ENCODE results near the gene MPPED1.

MPPED1 gene

DNA sequence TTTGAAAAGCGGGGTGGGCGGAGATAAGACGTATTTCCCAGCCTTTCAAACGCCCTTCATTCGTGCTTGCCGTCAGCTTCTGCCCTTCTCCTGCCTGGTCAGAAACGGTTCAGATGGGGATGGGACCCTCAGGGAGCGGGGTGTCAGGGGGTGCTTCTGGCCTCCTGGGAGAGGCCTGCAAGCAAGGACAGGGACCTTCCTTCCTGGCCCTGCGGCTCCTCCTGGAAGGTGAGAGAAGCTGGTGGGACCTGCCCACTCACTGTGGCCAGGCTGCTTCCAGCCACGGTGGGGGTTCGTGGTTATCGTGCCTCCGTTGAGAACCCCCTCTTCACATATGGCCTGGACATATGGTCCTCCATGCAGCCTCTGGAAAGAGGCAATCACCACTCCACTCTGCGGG is 104.6 kb downstream of the MPPED1 start:
- no peaks in the 10 kb centered on the region for H3K36me3 ChIP-seq (ENCODE audit: control insufficient read depth, insufficient read depth, low read length)
- no peak overlapping the region for H3K9ac ChIP-seq (ENCODE audit: low read length)
- peaks cover 4% of the 10 kb centered on the region for H3K27me3 ChIP-seq (ENCODE audit: control insufficient read depth, insufficient read depth, low read length)
- H3K4me1 ChIP-seq (ENCODE audit: control insufficient read depth, insufficient read depth, low read length) = no peaks in the 10 kb centered on the region
- no peaks in the 10 kb centered on the region for H3K9me3 ChIP-seq (ENCODE audit: control insufficient read depth, low read length)
- H3K4me3 ChIP-seq (ENCODE audit: low read length) = no peak overlapping the region

DNA sequence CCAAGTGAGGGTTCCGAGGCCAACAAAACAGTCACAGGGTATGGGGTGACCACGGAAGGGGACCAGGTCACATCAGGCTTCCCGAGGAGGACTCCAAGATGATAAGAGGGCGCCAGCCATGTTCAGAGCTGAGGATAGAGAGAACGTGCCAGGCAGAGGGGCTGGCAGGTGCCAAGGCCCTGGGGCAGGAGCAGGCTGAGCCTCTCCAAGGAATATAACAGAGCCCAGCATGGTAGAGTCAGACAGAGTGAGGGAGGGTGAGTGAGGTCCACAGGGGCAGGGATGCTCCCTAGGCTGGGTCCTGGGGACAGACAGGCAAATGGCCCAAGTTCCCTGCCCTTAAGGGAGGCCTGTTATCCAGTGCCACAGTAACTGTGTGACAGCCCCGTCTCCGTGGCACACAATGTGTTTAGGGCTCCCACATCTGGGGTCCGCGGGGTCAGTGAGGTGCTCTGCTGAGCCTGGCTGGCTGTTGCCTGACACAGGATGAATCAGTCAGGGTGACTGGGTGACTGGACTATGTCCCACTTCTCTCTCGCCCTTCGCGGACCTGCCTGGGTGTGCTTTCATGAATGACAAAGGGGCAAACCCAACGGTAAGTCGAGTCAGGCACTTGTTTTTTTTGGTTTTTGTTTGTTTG is 105.3 kb downstream of the MPPED1 start:
- Histone ChIP-seq H3K4me3 (ENCODE audit: low read length) (no peak overlapping the region), H3K27me3 (ENCODE audit: control insufficient read depth, insufficient read depth, low read length) (peaks cover 4% of the 10 kb centered on the region), H3K9ac (ENCODE audit: low read length) (no peak overlapping the region), H3K4me1 (ENCODE audit: control insufficient read depth, insufficient read depth, low read length) (no peaks in the 10 kb centered on the region), H3K9me3 (ENCODE audit: control insufficient read depth, low read length) (no peaks in the 10 kb centered on the region), H3K36me3 (ENCODE audit: control insufficient read depth, insufficient read depth, low read length) (no peaks in the 10 kb centered on the region)

DNA sequence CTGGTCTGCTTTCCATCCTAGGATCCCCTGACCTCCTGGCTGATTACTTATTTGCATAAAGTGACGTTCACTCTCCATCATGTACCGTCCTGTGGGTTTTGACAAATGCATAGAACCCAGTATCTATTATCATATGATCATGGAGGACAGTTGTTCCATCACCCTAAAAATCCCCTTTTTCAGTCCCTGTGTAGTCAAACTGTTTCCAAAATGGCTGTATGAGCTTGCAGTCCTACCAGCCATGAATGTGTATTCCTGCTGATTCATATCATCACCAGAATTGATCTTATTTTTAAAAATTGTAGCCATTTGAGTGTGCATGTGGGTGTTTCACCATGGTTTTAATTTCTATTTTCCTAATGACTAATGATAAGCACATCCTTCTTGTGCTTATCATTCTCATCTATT is 108.8 kb downstream of the MPPED1 start:
- Histone ChIP-seq H3K36me3 (ENCODE audit: control insufficient read depth, insufficient read depth, low read length) (no peaks in the 10 kb centered on the region), H3K9ac (ENCODE audit: low read length) (no peak overlapping the region), H3K27me3 (ENCODE audit: control insufficient read depth, insufficient read depth, low read length) (peaks cover 8% of the 10 kb centered on the region), H3K9me3 (ENCODE audit: control insufficient read depth, low read length) (no peaks in the 10 kb centered on the region), H3K4me3 (ENCODE audit: low read length) (no peak overlapping the region), H3K4me1 (ENCODE audit: control insufficient read depth, insufficient read depth, low read length) (no peaks in the 10 kb centered on the region)

DNA sequence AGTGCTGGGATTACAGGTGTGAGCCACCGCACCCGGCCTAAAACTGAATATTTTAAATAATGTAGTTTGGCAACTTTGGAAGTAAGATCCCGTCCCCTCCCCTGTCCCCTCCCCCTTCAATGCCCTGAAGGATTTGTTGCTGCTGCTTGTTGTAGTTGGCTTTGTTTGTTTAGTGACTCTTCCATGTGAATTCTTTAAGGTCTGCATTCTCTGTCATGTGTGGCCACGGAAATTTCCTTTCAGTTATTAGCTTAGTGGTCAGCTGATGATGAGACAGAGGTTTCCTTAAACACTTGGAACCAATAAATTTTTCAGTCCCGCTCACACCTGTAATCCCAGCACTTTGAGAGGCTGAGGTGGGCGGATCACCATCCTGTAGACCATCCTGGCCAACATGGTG is 109.9 kb downstream of the MPPED1 start:
- H3K4me3 ChIP-seq (ENCODE audit: low read length) = no peak overlapping the region
- no peaks in the 10 kb centered on the region for H3K4me1 ChIP-seq (ENCODE audit: control insufficient read depth, insufficient read depth, low read length)
- no peaks in the 10 kb centered on the region for H3K9me3 ChIP-seq (ENCODE audit: control insufficient read depth, low read length)
- no peak overlapping the region for H3K9ac ChIP-seq (ENCODE audit: low read length)
- no peaks in the 10 kb centered on the region for H3K36me3 ChIP-seq (ENCODE audit: control insufficient read depth, insufficient read depth, low read length)
- H3K27me3 ChIP-seq (ENCODE audit: control insufficient read depth, insufficient read depth, low read length) = peaks cover 11% of the 10 kb centered on the region

DNA sequence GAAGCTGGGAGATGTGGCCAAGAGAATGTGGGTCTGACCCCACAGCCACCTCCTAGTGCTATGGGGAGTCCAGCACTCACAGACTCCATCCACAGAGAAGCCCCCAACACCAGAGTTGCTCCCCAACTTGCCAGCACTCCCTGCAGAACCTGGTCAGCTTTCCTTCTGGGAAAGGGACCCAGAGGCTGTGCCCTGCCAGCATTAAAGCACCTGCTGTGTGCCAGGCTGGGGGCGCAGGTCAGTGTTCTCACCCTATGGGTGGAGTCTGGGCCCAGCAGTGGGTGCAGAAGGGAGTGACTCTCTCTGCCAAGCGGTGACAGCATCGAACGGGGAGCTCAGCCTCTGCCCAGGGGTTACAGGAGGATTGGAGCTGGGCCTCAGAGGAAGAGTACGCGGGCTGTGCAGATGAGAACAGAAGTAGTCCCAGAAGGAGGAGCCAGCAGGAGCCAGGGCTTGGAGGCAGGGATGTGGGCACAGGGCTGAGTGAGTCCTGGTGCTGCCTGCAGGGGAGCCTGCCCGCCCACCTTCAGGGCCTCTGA is 114.4 kb downstream of the MPPED1 start:
- H3K27me3 ChIP-seq (ENCODE audit: control insufficient read depth, insufficient read depth, low read length) = peaks cover 11% of the 10 kb centered on the region
- no peaks in the 10 kb centered on the region for H3K36me3 ChIP-seq (ENCODE audit: control insufficient read depth, insufficient read depth, low read length)
- H3K4me3 ChIP-seq (ENCODE audit: low read length) = no peak overlapping the region
- H3K9ac ChIP-seq (ENCODE audit: low read length) = no peak overlapping the region
- no peaks in the 10 kb centered on the region for H3K9me3 ChIP-seq (ENCODE audit: control insufficient read depth, low read length)
- no peaks in the 10 kb centered on the region for H3K4me1 ChIP-seq (ENCODE audit: control insufficient read depth, insufficient read depth, low read length)

DNA sequence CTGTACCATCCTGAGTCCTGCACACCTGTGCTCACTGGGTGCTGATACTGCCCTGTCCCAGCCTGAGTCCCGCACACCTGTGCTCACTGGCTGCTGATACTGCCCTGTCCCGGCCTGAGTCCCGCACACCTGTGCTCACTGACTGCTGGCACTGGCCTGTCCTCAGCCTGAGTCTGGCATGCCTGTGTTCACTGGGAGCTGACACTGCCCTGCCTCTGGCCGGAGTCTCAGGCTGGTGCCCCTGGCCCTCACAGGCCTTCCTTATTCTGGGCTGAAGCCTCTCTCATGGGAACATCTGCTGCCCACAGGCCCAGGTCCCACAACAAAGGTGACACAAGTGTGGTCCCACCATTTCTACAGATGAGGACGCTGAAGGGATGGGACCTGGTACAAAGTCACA is 115.1 kb downstream of the MPPED1 start:
- Histone ChIP-seq H3K27me3 (ENCODE audit: control insufficient read depth, insufficient read depth, low read length) (peaks cover 11% of the 10 kb centered on the region), H3K4me3 (ENCODE audit: low read length) (no peak overlapping the region), H3K9me3 (ENCODE audit: control insufficient read depth, low read length) (no peaks in the 10 kb centered on the region), H3K9ac (ENCODE audit: low read length) (no peak overlapping the region), H3K36me3 (ENCODE audit: control insufficient read depth, insufficient read depth, low read length) (no peaks in the 10 kb centered on the region), H3K4me1 (ENCODE audit: control insufficient read depth, insufficient read depth, low read length) (no peaks in the 10 kb centered on the region)

DNA sequence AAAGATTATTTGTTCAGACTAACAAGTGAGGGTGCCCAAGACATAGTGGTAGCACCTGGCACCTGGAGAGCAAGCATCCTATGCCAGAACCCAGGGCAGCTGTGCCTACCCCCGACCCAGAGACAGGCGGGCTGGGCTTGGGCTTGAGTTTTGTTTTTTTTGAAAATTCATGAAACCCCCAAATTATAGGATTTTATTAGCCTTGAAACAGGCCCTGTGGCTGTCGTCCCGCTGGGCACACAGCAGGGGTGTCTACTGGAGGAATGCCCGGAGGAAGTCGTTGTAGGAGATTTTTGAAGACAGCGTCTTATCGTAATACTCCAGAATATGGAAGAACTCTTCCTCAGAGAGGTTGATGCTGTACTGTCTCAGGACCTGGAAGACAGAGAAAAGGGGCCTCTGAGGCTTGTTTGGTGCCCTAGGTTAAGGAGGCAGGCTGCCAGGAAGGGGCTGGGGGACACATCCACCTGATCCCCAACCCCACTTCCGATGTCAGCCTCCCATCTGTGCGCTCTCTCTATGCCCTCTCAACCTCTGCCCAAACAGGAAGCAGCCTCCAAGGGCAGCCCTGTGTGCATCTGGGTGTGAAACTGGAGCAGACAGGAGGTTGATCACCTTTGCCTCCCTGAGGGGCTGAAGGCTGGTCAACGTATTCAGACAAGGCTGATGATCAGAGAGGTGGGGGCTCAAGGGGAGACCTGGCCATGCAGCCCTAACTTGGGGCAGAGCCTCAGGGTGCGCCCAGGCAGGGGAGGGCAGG is 117.0 kb downstream of the MPPED1 start:
- peaks cover 11% of the 10 kb centered on the region for H3K27me3 ChIP-seq (ENCODE audit: control insufficient read depth, insufficient read depth, low read length)
- H3K4me1 ChIP-seq (ENCODE audit: control insufficient read depth, insufficient read depth, low read length) = no peaks in the 10 kb centered on the region
- no peaks in the 10 kb centered on the region for H3K36me3 ChIP-seq (ENCODE audit: control insufficient read depth, insufficient read depth, low read length)
- no peaks in the 10 kb centered on the region for H3K9me3 ChIP-seq (ENCODE audit: control insufficient read depth, low read length)
- no peak overlapping the region for H3K4me3 ChIP-seq (ENCODE audit: low read length)
- no peak overlapping the region for H3K9ac ChIP-seq (ENCODE audit: low read length)

DNA sequence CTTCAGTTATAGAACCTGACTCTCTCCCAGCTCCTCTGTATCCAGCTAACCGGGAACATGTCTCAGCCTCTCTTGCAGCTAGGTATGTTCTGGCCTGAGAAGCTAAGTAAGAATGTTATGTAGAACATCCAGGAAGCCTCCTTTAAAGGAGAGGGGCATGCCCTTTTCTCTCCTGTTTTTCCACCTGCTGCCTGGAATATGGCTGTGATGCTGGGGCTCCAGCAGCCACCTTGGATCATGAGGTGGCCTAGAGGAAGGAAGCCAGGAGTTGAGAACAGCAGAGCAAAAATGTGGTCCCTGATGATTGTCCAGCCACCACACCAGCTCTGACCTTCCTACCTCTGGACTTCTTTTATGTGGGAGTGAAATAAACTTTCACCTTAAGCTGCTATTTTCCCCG is 117.6 kb downstream of the MPPED1 start:
- no peaks in the 10 kb centered on the region for H3K36me3 ChIP-seq (ENCODE audit: control insufficient read depth, insufficient read depth, low read length)
- H3K27me3 ChIP-seq (ENCODE audit: control insufficient read depth, insufficient read depth, low read length) = peaks cover 11% of the 10 kb centered on the region
- H3K9me3 ChIP-seq (ENCODE audit: control insufficient read depth, low read length) = no peaks in the 10 kb centered on the region
- no peak overlapping the region for H3K4me3 ChIP-seq (ENCODE audit: low read length)
- H3K9ac ChIP-seq (ENCODE audit: low read length) = no peak overlapping the region
- no peaks in the 10 kb centered on the region for H3K4me1 ChIP-seq (ENCODE audit: control insufficient read depth, insufficient read depth, low read length)

DNA sequence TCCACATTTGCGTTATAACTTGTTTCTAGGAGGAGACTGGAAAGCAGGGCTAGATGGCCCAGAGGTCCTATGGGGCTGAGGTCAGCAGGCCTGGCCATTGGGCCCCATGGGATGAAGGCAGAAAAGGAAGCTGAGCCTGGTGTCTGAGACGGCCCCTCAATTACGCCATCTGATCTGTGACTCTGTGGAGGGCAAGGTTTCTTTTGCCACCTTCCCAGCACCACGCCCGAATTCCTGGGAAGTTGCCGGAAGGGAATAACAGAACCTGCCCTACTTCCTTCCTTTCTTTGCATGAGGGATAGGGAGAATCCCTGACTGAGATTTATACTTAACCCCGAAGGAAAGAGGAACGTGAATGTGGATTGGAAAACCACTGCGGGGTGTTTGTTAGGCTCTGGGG is 118.1 kb downstream of the MPPED1 start:
- H3K9ac ChIP-seq (ENCODE audit: low read length) = no peak overlapping the region

DNA sequence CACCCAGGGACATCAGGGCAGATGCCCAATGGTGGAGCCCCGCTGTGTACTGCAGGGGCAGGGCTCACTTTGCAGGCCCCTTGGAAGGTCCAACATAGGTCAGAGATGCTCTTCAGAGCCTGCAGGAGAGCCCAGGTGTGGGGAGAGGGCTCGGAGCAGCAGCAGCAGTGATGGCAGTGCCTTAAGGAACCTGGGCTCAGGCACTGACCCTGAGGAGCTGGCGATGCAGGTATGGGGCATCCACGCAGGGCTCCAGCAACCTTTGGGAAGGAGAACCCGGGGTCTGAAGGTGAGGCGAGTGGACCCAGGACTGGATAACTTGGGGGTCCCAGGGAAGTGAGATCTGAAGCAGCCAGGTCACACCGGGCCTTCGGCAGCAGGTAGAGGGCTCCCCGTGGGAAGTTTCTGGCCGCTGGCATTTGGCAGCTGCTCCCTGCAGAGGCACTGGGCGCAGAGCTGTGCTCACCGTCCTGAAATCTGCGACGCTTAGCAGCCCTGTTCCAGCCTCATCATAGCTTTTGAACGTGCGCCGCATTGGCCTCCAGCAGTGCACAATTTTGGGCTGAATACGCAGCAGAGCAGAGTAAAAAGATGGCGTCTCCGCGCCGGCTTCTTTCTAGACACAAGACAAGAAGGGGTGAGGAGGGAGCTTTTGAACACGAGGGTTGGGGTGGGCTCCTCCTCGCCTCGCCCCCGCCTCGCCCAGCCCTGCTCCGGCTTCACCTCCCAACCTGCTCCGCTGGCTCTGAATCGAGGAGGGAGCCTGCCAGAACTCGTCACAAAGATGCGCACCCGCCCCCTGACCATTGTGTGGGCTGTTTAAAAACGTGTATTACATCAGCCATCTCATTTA is 118.8 kb downstream of the MPPED1 start:
- H3K36me3 ChIP-seq (ENCODE audit: control insufficient read depth, insufficient read depth, low read length) = no peaks in the 10 kb centered on the region
- H3K9ac ChIP-seq (ENCODE audit: low read length) = no peak overlapping the region
- no peak overlapping the region for H3K4me3 ChIP-seq (ENCODE audit: low read length)
- no peaks in the 10 kb centered on the region for H3K4me1 ChIP-seq (ENCODE audit: control insufficient read depth, insufficient read depth, low read length)
- H3K27me3 ChIP-seq (ENCODE audit: control insufficient read depth, insufficient read depth, low read length) = peaks cover 5% of the 10 kb centered on the region
- no peaks in the 10 kb centered on the region for H3K9me3 ChIP-seq (ENCODE audit: control insufficient read depth, low read length)

More for the DNA sequence above, 118.1 kb downstream of the MPPED1 start:
- peaks cover 11% of the 10 kb centered on the region for H3K27me3 ChIP-seq (ENCODE audit: control insufficient read depth, insufficient read depth, low read length)
- H3K9me3 ChIP-seq (ENCODE audit: control insufficient read depth, low read length) = no peaks in the 10 kb centered on the region
- H3K4me1 ChIP-seq (ENCODE audit: control insufficient read depth, insufficient read depth, low read length) = no peaks in the 10 kb centered on the region
- H3K36me3 ChIP-seq (ENCODE audit: control insufficient read depth, insufficient read depth, low read length) = no peaks in the 10 kb centered on the region
- no peak overlapping the region for H3K4me3 ChIP-seq (ENCODE audit: low read length)

DNA sequence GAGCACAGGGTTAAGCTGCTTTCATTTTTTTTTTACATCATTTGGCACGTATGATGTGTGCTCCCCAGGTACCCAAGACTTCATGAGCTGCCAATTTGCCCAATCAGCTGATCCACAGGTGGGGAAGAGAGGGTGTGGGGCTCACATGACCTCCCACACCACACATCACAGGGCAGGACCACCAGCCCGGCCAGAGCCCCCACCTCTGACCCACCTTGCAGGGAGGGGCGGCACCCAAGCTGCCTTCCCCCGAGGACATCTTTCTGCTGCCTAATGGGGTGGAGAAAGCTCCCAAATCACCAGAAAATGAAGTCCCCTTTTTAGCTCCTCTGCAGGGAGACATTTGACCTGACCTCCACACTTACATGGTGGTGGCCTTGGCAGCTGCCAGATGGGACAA is 119.8 kb downstream of the MPPED1 start:
- Histone ChIP-seq H3K4me1 (ENCODE audit: control insufficient read depth, insufficient read depth, low read length) (no peaks in the 10 kb centered on the region), H3K9ac (ENCODE audit: low read length) (no peak overlapping the region), H3K27me3 (ENCODE audit: control insufficient read depth, insufficient read depth, low read length) (no peaks in the 10 kb centered on the region), H3K36me3 (ENCODE audit: control insufficient read depth, insufficient read depth, low read length) (no peaks in the 10 kb centered on the region), H3K4me3 (ENCODE audit: low read length) (no peak overlapping the region), H3K9me3 (ENCODE audit: control insufficient read depth, low read length) (no peaks in the 10 kb centered on the region)
